ENCODE results near the gene FBXW11. TPM values are rescaled to one million over a fixed set of nuclear protein-coding genes. Genes with fewer than 3 reads are reported as not detected.
A peak's percentile ranks its signal among the peaks of the same experiment; 100 is the strongest.

FBXW11 gene
- polyA plus RNA-seq, 1 donor (not counting 4 experiments of a cell fraction or from before 2014, with no cell fraction given) = 48.4 TPM

- FAIRE-seq (no peak), DNase-seq (ENCODE audit: low read depth, low spot score) (no peak)
- Histone ChIP-seq H3K4me2 (ENCODE audit: control insufficient read depth, extremely low read depth, insufficient read depth, low read depth, low read length) (peak overlapping the region; percentile 95), H2AFZ (ENCODE audit: control insufficient read depth, low read length) (no peak overlapping the region), H3K27me3 (ENCODE audit: control insufficient read depth, extremely low read depth, insufficient read depth, low read length) (no peaks in the 10 kb centered on the region), H3K36me3 (ENCODE audit: control insufficient read depth in 2 of 2, extremely low read depth in 1 of 2, insufficient read depth in 2 of 2, low read length in 2 of 2) (no peaks in the 10 kb centered on the region), H3K9me1 (ENCODE audit: control insufficient read depth, extremely low read depth, insufficient read depth, low read length) (no peaks in the 10 kb centered on the region), H3K4me3 (ENCODE audit: control insufficient read depth in 2 of 3, extremely low read depth in 1 of 3, insufficient read depth in 2 of 3, low read depth in 1 of 3, low read length in 3 of 3) (peak overlapping the region; percentile 87 to 96 (median 88)), H4K20me1 (ENCODE audit: control insufficient read depth, extremely low read depth, insufficient read depth, low read length) (peaks cover 3% of the 10 kb centered on the region), H3K79me2 (ENCODE audit: control insufficient read depth, insufficient read depth, low read length) (peaks cover 67% of the 10 kb centered on the region), H3K9ac (ENCODE audit: control insufficient read depth, extremely low read depth, insufficient read depth, low read length) (peak overlapping the region; percentile 94), H3K27ac (ENCODE audit: control insufficient read depth, insufficient read depth, low read length) (peak overlapping the region; percentile 96), H3K9me3 (ENCODE audit: control insufficient read depth, low read depth, low read length) (no peaks in the 10 kb centered on the region), H3K4me1 (ENCODE audit: control insufficient read depth, extremely low read depth, insufficient read depth, low read length) (peaks cover 54% of the 10 kb centered on the region)
- TF ChIP-seq EZH2 (IDR thresholded peaks at IDR 0.05; ENCODE audit: low read length) (no peak), CTCF (optimal IDR thresholded peaks at IDR 0.05 in 1 of 3, IDR thresholded peaks at IDR 0.05 in 1 of 3, conservative IDR thresholded peaks at IDR 0.05 in 1 of 3; ENCODE audit: extremely low read depth in 1 of 3, insufficient read depth in 2 of 3, low read length in 3 of 3) (no peak)
- dilution Hi-C loops (cut with MboI; ENCODE audit: extremely low pct_ligation_motif_present, low sequenced_read_pairs) = no loop called here
Observed at GRCh38 chr5:172004824-172005237, 1.6 kb downstream of the FBXW11 start.

GRCh38 chr5:172003746-172004145, 2.7 kb downstream of the FBXW11 start:
- Histone ChIP-seq H3K9me3 (ENCODE audit: control insufficient read depth, low read depth, low read length) (no peaks in the 10 kb centered on the region), H3K9ac (ENCODE audit: control insufficient read depth, extremely low read depth, insufficient read depth, low read length) (no peak overlapping the region), H3K4me3 (ENCODE audit: control insufficient read depth in 2 of 3, extremely low read depth in 1 of 3, insufficient read depth in 2 of 3, low read depth in 1 of 3, low read length in 3 of 3) (no peak overlapping the region), H2AFZ (ENCODE audit: control insufficient read depth, low read length) (no peak overlapping the region), H3K4me2 (ENCODE audit: control insufficient read depth, extremely low read depth, insufficient read depth, low read depth, low read length) (peak overlapping the region; percentile 95), H3K36me3 (ENCODE audit: control insufficient read depth in 2 of 2, extremely low read depth in 1 of 2, insufficient read depth in 2 of 2, low read length in 2 of 2) (no peaks in the 10 kb centered on the region), H3K9me1 (ENCODE audit: control insufficient read depth, extremely low read depth, insufficient read depth, low read length) (no peaks in the 10 kb centered on the region), H3K27me3 (ENCODE audit: control insufficient read depth, extremely low read depth, insufficient read depth, low read length) (no peaks in the 10 kb centered on the region), H3K79me2 (ENCODE audit: control insufficient read depth, insufficient read depth, low read length) (peaks cover 78% of the 10 kb centered on the region), H4K20me1 (ENCODE audit: control insufficient read depth, extremely low read depth, insufficient read depth, low read length) (peaks cover 3% of the 10 kb centered on the region), H3K4me1 (ENCODE audit: control insufficient read depth, extremely low read depth, insufficient read depth, low read length) (peaks cover 43% of the 10 kb centered on the region), H3K27ac (ENCODE audit: control insufficient read depth, insufficient read depth, low read length) (no peak overlapping the region)
- no peak for DNase-seq (ENCODE audit: low read depth, low spot score)
- TF ChIP-seq EZH2 (IDR thresholded peaks at IDR 0.05; ENCODE audit: low read length) (no peak), CTCF (optimal IDR thresholded peaks at IDR 0.05 in 1 of 3, IDR thresholded peaks at IDR 0.05 in 1 of 3, conservative IDR thresholded peaks at IDR 0.05 in 1 of 3; ENCODE audit: extremely low read depth in 1 of 3, insufficient read depth in 2 of 3, low read length in 3 of 3) (no peak)
- dilution Hi-C loops (cut with MboI; ENCODE audit: extremely low pct_ligation_motif_present, low sequenced_read_pairs) = no loop called here
- no peak for FAIRE-seq

Measured in keratinocyte (primary cell).